Stimulated activated CD8-positive, alpha-beta memory T cell treated with anti-CD3 and anti-CD28 coated beads, Interleukin-12 subunit alpha, Interleukin-12 subunit beta, amount 100 ng/mL, for 4 hours (primary cell): ENCODE data around the gene VSTM5.

Experiments used
- DNase-seq: peaks from one replicate; pipeline ENCODE4 v3.0.0-alpha.2; 2020; ENCODE audit warnings: low read depth

Gene VSTM5

DNA sequence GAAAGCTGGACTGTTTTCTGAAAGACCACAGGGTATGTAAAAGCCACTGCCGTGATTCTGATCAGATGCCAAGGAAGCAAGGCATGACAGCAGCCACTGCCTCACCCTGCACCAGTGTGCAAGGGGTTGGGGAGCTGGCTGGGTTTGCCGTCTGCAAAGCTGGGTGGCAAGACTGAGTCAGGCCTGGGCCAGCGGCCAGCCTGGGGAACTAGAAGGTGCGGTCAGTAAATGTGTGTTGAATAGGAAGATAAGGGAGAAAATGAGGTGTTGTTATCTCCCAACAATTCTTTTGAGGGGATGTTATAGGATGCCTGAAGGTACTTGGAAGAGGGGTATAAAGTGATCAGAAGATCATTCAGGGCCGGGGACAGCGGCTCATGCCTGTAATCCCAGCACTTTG is 8.0 kb downstream of the VSTM5 start:
- DNase-seq, result no peak

DNA sequence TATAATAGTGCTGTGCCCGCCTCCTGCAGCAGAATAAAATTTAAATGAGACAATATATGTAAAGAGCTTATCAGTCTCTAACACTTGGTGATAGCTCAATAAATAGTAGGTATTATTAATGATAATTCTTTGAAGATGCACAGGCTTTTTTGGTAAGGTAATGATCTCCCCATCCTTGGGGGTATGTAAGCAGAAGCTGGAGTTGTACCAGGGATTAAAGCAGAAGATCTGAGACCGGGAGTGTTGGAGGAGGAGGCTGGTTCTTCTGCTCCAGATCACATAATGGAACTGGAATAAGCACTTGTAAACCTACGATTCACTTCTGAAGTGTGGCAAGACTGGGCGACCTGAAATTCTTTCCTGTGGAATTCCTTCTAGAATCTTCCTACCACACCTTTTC is 8.4 kb downstream of the VSTM5 start:
- DNase-seq, result no peak

DNA sequence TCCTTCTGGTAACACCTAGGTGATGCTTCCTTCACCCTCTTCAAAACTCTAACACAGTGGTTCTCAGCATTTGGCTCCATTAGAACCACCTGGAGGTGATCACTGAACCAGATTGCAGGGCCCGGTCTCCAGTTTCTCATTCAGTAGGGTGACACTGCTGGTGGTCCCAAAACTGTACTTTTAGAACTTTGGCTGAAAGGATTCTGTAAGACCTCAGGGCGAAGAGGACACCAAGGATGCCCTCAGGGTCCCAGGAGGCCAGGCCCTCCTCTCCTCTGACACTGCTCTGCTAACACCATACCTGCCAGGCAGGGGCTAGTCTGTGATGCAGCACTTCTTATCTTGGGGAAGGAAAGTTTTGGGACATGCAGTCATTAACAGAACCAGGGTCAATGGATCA is 9.0 kb downstream of the VSTM5 start:
- DNase-seq, result no peak

DNA sequence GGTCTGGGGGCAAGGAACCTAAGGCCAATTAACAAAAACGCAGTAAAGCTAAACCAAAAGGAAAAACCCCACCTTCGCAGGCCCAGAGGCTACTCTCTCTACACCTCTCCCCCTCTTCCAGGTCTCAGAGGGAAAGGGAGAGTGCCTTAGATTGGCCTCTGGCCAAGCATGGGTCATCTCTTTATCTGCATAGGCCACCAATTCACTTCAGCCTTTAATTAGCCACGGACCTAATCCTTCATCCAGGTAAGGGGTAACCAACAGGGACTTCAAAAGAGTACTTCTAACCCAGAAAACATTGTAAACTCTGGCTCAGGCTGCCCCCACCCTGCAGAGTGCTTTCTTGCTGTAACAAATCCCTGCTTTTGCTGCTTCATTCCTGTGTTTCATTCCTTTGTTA is 9.4 kb downstream of the VSTM5 start:
- no peak for DNase-seq

DNA sequence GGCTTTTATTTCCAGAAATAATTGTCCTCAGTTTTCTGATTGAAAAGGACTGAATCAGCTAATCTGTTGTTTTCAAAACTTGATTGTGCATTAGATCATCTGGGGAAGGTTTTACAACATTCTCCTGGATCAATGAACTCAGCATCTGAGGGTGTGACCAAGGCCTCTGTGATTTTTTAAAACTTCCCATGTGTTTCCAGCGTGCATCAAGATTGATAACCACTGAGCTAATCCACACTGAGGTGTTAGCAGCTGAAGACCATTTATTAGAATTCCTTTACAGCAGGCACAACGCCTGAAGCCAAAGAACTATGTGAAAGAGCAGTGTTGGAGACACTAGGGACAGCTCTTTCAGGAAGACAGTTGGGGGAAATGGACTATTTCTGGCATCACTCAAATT is 10.2 kb downstream of the VSTM5 start:
- DNase-seq, result no peak

DNA sequence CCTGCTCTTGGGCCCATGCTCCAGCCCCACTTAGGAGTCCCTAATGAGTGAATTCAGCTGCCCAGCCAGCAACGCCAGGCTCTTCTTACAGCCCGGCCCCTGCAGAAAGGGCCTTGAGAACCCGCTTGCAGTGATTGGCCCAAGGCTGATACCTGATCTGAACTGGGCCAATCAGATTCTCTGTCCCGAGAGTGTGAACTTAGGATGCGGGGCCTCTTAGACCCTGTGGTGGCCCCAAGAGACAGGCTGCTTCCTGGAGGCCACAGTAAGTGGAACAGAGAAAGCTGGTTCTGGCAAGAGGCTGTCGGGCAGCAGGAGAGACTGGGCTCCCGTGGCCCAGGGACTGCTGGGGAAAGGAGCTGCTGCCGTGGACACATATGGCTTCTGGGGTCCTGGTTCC is 11.5 kb downstream of the VSTM5 start:
- DNase-seq, result no peak

DNA sequence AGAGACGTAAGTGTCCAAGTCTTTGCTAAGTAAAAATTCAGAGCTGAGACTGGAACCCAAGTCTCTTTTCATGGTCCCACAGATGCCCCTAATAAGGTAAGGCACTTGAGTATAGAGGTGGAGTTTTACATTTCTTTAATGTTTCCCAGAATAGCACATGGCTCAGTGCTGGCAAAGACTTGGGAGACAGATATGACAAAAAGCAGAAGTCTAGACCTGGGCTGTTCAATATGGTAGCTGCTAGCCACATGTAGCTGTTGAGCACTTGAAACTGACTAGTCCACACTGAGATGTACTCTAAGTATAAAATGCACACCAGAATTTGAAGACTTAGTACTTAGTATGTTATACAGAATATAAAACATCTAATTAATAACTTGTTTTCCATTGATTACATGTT is 17.6 kb downstream of the VSTM5 start:
- no peak for DNase-seq

DNA sequence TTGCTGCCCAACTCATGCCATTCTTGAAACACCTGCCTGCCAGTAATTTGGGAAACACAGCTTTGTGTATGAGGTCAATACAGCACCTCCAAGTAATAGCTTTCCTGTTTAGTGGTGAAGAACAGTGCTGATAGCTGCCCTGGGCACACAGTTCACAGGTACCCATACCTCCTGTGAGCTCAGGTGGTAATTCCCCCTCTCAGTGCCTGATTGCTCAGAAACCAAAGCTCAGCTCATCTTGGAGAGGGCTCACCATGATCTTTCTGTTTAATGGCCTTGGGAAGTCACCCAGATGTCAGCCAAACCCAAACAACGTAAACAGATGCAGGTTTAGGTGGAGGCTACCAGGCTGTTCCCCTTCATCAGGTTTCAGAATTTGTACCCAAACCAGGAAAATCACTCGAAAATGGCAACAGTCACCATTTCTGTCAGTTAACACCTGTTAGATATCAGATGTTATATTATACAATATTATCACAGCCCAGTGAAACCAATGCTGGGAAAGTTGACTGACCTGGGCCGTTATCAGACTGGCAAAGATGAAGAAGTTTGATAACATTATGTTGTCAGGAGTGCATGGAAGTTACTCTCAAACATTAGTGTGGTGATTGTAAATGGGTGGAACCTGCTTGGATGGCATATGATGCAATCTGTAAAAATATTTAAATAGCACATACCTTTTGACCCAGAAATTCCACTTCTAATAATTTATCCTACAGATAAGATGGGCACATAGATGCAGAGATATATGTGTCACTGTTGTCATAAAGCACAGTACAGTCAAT is 18.9 kb downstream of the VSTM5 start:
- DNase-seq, result no peak

DNA sequence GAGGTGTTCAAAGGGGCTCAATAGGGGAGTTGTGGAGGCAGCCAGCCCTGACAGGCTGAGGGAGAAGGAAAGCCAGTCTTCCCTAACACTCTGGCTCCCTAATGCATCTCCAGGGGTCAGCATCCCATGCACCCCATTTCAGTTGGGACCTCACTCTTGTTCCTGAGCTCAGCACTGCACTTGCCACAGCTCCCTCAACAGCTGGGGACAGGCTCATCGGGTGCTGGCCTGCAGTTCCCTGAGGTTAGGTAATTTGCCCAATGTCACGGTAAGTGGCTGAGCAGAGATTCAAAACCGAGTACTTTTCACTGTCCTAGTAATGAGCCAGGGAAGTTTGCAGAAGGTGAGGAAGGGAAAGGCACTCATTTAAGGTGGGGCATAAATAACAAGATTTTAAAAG is 20.8 kb downstream of the VSTM5 start:
- no peak for DNase-seq

DNA sequence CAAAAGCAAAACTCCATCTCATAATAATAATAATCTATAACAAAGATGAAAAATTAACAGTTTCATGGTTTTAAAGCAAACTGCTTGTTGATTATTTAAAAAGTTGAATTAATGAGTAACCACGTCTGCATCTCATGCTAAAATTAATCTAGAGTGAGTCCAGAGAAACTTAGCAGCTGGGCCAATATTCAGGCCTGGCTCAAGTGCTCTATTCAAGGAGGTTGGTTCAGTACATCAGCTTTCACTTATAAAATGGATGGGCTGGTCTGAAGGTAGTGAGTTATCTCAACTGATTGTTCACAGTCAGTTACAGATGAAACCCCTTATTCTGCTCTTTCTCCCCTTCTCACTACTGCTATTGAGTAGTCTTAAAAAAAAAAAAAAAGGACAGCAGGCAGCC is 23.1 kb downstream of the VSTM5 start:
- no peak for DNase-seq

DNA sequence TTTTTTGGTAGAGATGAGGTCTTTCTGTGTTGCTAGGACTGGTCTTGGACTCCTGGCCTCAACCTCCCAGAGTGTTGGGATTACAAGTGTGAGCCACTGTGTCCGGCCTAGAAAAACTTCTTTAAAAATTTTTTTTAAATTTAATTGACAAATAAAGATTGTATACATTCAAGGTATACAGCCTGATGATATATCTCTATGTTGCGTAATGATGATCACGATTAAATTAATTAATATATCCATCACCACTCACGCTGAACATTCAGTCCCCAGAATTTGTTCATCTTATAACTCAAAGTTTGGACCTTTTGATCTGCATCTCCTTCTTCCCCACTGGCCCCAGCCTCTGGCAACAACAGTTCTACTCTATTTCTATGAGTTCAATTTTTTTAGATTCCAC is 27.2 kb downstream of the VSTM5 start:
- DNase-seq, result no peak

DNA sequence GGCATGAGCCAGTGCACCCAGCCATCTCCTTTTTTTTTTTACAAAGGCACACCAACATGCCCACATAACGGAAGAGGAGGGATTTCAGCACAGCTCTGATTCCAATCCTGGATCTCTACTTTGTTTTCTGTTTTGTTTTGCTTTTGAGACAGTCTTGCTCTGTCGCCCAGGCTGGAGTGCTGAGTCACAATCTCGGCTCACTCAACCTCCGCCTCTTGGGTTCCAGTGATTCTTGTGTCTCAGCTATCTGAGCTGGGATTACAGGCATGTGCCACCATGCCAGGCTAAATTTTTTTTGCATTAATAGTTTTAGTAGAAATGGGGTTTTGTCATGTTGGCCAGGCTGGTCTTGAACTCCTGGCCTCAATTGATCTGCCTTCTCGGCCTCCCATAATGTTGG is 28.1 kb downstream of the VSTM5 start:
- no peak for DNase-seq

DNA sequence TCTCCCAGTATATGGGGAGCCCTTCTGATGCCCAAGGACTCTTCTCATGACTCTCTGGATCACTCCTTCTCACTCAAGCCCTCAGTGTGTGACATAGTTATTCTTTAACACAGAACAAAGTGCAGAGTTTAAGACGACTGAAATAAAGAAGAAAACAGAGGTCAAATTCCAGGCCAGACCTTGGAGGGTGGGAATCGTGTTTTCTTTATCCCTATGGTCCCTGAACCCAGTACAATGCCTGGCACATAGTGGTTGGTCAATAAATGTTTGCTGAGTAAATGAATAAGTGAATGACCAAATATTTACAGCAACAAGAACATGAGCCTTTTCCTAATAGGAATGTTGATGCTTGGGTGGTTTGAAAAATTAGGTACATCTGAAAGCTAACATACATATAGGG is 28.8 kb downstream of the VSTM5 start:
- no peak for DNase-seq

DNA sequence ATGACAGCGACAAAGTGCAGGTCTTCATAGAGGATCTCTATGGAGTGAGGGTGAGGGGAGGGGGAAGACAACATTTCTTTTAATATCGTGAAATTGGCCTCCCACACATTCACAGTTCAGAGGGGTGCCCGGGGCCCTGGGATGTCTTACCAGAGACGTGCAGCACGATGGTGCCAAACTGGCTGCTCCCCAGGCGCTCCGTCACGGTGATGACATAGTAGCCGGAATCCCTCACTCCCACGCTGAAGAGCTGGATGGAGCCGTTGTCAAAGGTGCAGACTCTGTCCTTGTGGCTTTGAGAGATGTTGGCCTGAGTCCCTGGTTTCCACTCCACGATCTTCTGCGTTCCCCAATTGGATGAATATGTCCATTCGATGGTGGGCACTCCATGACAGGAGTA is 29.6 kb downstream of the VSTM5 start:
- no peak for DNase-seq

DNA sequence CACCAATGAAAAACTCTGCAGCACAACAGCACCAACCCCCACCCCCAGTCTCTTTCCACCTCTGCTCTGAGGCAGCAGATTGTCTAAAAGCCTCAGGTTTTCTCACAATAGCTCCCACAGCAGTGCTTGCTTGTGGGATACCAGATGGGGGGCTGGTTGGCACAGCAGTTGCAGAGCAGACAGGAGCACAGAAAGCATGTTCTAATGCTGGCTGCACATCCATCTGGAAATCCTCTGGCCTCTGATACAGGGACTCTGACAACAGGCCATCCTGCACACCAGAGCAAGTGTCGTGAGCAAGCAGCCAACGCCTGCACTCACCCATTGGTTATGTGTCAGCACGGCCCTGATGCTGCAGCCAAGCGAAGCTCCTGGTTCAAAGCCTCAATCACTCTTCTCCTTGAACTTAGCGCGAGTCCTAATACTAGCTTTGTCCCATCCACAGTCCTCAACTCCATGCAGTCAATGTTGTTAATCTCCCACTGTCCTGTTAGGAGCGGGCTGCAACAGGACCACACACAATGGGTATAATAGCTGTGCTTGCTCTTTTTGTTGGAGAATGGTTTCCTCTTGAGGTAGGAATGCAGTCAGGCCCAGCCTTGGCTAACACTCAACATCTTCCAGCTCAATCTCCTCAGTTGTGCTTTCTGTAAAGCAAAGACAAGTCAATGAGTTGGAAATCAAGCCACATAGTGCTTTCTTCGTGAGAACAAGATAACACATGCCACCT is 30.3 kb downstream of the VSTM5 start:
- DNase-seq, result no peak

DNA sequence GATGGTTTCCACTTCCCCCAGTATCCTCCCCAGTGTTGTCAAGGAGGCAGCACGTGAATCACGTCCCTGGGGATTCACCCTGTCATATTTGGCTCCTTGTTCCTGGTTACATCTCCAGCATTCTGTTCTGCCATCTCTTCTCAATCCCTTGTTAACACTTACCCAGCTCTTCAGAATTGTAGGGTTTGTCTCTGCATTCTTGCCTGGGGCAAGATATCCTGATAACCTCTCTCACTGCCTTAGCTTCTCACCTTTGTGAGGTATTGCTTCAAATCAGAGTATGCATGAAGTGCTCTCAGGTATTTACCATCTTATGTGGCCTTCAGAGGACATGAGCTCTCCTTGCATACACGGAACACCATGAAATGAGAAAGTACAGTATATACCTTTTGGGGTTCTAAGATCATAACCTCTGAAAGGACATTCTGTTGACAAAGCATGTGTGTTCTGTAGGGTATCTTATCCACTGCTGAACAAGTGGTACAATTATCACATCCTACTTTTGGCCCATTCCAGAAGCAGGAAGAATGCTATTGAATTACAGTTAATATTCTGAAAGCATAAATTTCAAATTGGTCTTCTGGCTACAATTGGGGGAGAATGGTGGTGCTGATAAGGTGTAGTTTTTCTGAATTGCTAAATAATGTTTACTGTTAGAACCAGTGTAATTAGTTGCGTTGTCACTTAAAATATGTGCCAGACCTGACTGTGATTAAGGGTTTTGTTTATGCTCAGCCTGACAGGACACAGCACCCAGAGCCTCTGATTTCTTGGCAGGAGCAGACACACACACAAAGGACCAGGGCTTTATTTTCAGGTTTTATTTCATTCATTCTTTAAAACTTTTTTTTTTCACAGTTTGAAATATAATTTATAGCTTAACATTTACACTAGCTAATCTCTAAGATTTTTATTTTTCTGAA is 32.7 kb downstream of the VSTM5 start:
- no peak for DNase-seq

DNA sequence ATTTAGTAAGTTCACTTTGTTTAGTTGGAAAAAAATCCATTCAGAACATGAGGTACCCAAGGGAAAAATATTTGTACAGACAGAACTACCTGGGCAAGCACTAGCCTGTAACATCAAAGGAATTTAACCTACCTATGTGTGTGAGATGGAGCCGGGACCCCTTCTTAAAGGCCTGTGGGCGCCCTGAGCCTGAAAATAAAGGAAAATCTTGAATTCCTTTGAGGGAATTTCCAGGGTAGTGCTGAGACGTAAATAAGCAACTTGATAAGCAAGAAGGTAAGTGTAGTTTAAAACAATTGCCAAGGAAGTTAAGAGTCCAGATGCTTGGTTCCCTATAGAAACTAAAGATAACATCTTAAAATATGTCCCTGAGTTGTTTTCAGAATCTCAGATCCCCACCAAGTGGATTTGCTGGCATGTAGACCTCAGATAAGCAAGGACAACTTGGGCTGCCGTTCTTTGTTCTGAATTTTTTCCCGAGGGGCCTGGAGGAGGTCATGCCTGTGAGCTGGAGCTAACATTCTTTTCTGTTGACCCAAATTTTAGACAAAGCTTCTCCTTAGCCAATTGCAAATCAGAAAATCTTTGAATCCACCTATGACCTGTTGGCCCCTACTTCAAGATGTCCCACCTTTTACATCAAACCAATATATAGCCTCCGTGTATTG is 35.3 kb downstream of the VSTM5 start:
- DNase-seq, result no peak

DNA sequence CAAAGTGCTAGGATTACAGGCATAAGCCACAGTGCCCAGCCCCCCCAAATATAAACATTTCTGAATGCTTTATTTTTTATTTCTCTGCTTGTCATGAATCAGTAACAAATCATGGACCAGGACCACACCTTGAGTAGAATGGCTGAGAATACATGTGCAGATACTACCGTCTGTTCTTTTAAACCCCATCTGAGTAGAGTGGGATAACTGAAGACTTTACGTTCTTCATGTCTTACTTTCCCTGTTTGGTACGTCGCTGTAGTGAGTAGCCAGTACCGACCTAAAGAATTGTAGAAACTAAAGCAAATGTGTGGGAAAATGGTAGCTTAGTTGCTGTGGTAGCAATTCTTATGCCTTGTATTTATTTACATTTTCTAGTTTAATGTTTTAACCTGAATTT is 36.4 kb downstream of the VSTM5 start:
- DNase-seq, result no peak

DNA sequence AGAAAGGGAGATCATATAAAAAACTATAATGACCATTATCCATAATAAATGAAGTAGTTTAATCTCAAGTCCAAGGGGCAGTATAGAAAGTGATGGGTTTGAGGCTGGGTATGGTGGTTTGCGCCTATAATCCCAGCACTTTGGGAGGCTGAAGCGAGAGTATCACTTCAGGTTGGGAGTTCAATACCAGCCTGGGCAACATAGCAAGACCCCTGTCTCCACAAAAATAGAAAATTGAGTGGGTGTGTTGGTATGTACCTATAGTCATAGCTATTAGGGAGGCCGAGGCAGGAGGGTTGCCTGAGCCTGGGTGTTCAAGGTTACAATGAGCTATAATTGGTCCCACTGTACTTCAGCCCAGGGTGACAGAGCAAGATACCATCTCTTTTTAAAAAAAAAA is 42.4 kb downstream of the VSTM5 start:
- DNase-seq, result no peak

DNA sequence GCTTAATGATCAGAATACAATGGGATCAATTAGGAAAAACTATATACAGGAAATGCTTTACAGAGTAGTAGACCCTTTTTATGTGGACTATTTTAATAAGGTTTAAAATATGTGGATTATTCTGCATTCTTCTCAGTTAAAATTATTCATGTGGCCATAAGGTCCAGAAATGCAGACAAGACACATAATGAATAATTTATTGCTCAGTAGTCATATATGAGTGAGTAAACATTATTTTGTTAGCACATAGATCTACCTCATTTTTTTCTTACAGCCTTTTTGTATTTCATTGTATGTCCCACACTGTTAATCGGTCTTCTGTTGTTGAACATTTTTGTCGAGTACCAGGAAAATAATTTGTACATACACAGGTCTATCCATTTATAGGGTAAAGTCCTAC is 45.5 kb downstream of the VSTM5 start:
- DNase-seq, result no peak

DNA sequence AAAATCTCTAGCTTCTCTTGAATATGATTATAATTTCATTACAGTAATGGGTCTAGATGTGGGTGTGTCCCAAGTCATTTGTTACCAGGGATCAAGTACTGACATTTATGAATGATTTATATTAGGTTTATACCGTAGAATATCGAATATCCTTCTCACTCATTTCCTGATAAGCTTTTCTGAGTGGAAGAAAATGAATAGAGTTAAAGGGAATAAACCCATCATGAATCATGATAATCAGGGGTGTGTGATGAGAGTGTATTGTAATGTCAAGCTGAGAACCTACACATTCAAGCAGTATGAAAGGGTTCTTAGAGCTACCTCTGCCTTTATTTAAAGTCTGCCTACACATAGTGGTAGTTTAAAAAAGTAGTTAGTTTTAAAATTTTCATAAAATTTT is 49.1 kb downstream of the VSTM5 start:
- DNase-seq, result no peak
